Smooth muscle cell (in vitro differentiated cells): ENCODE data around the gene GABRR2. TPM values are rescaled to one million over a fixed set of nuclear protein-coding genes. Genes with fewer than 3 reads are reported as not detected.

Experiments
- DNase-seq: peaks from one replicate; lab custom pipeline; 2025; ENCODE audit not compliant: unreplicated experiment; lab: John Stamatoyannopoulos, UW
- H2AFZ ChIP-seq: fragments of 200-600 bp; sonication (generic); 2 replicates; pipeline ENCODE4 v1.6.0; 2016; ENCODE audit warnings: antibody characterized with exemption, low read depth, mild to moderate bottlenecking
- H3F3A ChIP-seq: fragments of 200-600 bp; sonication (generic); 2 replicates; pipeline ENCODE4 v1.6.0; 2017; ENCODE audit warnings: antibody characterized with exemption, low read depth
- H3K27ac ChIP-seq: fragments of 200-600 bp; sonication (generic); 2 replicates; pipeline ENCODE4 v1.5.1; 2016; ENCODE audit warnings: low read depth, mild to moderate bottlenecking
- H3K27me3 ChIP-seq: fragments of 200-600 bp; sonication (generic); 2 replicates; pipeline ENCODE4 v1.6.1; 2016; ENCODE audit warnings: low read depth, mild to moderate bottlenecking
- H3K36me3 ChIP-seq: fragments of 200-600 bp; sonication (generic); 2 replicates; pipeline ENCODE4 v1.5.1; 2016; ENCODE audit warnings: low read depth
- H3K4me1 ChIP-seq: fragments of 200-600 bp; sonication (generic); 2 replicates; pipeline ENCODE4 v1.5.1; 2016; ENCODE audit warnings: low read depth
- H3K4me2 ChIP-seq: fragments of 200-600 bp; sonication (generic); 2 replicates; pipeline ENCODE4 v1.6.0; 2016; ENCODE audit warnings: mild to moderate bottlenecking
- H3K4me3 ChIP-seq: fragments of 200-600 bp; sonication (generic); 2 replicates; pipeline ENCODE4 v1.5.1; 2016; ENCODE audit warnings: mild to moderate bottlenecking
- H3K79me2 ChIP-seq: fragments of 200-600 bp; sonication (generic); 2 replicates; pipeline ENCODE4 v1.6.0; 2016; ENCODE audit warnings: low read depth, mild to moderate bottlenecking
- H3K9ac ChIP-seq: fragments of 200-600 bp; sonication (generic); 2 replicates; pipeline ENCODE4 v1.6.0; 2016; ENCODE audit warnings: low read depth
- H3K9me3 ChIP-seq: fragments of 200-600 bp; sonication (generic); replicated peaks from 2 replicates; pipeline ENCODE4 v1.5.1; 2016; ENCODE audit warnings: low read depth
- H4K20me1 ChIP-seq: fragments of 200-600 bp; sonication (generic); 2 replicates; pipeline ENCODE4 v1.6.0; 2016; ENCODE audit warnings: low read depth
- CTCF ChIP-seq: fragments of 200-600 bp; sonication (generic); IDR thresholded peaks from 2 replicates; pipeline ENCODE4 v1.5.1; 2017; ENCODE audit warnings: borderline replicate concordance, mild to moderate bottlenecking, antibody characterized with exemption; ENCODE audit not compliant: insufficient read depth, poor library complexity, severe bottlenecking
- WGBS: methylation state at CpG from one replicate; pipeline ENCODE4 v1.1.7; 2016; ENCODE audit warnings: low lambda C conversion rate; 5-methylcytosine and 5-hydroxymethylcytosine counted together
- polyA plus RNA-seq: library from polyadenylated mRNA; unstranded; fragments of >200 nt; fragmentation: Nextera tagmentation; extraction: Ambion mirVana; gene quantifications from 2 replicates; pipeline ENCODE4 v1.2.1, GENCODE V29; 2016
- total RNA-seq: library from RNA; depleted of rRNA; stranded (reverse); fragments of >200 nt; gene quantifications from 2 replicates; pipeline ENCODE4 v1.2.3, GENCODE V29; 2014

GABRR2 gene
- total and polyA plus RNA-seq, 2 experiments from 2014 or later = 0.24 to 3.2 TPM

- WGBS = 96% methylated on average over 9 of the region's 9 CpGs
- H3K9ac ChIP-seq = no peak overlapping the region
Measured at GRCh38 chr6:89287351-89288028, 27.6 kb downstream of the GABRR2 start.

DNA sequence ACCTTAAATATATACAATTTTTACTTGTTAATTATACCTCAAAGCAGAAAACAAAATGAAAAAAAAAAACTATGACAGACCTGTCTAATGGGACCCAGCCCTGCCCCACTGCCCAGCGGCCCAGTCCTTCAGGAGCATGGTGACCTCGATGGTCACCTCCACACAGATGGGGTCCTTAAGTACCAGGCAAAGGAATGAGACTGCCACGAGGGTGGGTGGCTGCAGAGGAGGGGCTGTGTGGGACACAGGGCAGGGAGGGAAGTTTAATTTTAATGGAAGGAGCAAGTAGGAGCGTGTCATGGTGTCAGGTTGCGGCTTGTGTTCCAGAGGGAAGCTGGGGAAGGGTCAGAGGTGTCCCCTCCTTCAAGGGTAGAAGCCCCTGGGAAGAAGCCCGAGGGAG is 28.6 kb downstream of the GABRR2 start:
- Histone ChIP-seq H3K4me1 (no peaks in the 10 kb centered on the region), H4K20me1 (no peaks in the 10 kb centered on the region), H3K79me2 (no peaks in the 10 kb centered on the region), H3K4me3 (no peak overlapping the region), H3K9me3 (no peaks in the 10 kb centered on the region), H3K27me3 (peaks cover 10% of the 10 kb centered on the region), H3F3A (no peaks in the 10 kb centered on the region), H3K36me3 (no peaks in the 10 kb centered on the region), H3K27ac (no peak overlapping the region), H3K9ac (no peak overlapping the region), H3K4me2 (no peak overlapping the region), H2AFZ (no peak overlapping the region)
- TF ChIP-seq CTCF = no peak
- 83% methylated on average over 6 of the region's 6 CpGs for WGBS
- no peak for DNase-seq

More at GRCh38 chr6:89287351-89288028, 27.6 kb downstream of the GABRR2 start:
- Histone ChIP-seq H3K79me2 (no peaks in the 10 kb centered on the region), H3K27ac (no peak overlapping the region), H4K20me1 (no peaks in the 10 kb centered on the region), H3K4me2 (no peak overlapping the region), H3K4me1 (no peaks in the 10 kb centered on the region), H3K9me3 (no peaks in the 10 kb centered on the region), H3F3A (no peaks in the 10 kb centered on the region), H3K36me3 (no peaks in the 10 kb centered on the region), H3K4me3 (no peak overlapping the region), H2AFZ (no peak overlapping the region), H3K27me3 (peaks cover 14% of the 10 kb centered on the region)
- TF ChIP-seq CTCF = no peak
- DNase-seq = no peak

- no peak overlapping the region for H3K4me2 ChIP-seq
- no peak overlapping the region for H3K9ac ChIP-seq
Measured at GRCh38 chr6:89284963-89285735, 29.9 kb downstream of the GABRR2 start.

More at GRCh38 chr6:89284963-89285735, 29.9 kb downstream of the GABRR2 start:
- H3F3A ChIP-seq = no peaks in the 10 kb centered on the region
- H3K36me3 ChIP-seq = no peaks in the 10 kb centered on the region
- H4K20me1 ChIP-seq = no peaks in the 10 kb centered on the region
- H3K27ac ChIP-seq = no peak overlapping the region
- H3K4me3 ChIP-seq = no peak overlapping the region
- H3K4me1 ChIP-seq = no peaks in the 10 kb centered on the region
- H3K9me3 ChIP-seq = no peaks in the 10 kb centered on the region
- H3K27me3 ChIP-seq = peaks cover 8% of the 10 kb centered on the region
- 80% methylated on average over 15 of the region's 15 CpGs for WGBS
- no peak overlapping the region for H2AFZ ChIP-seq
- no peaks in the 10 kb centered on the region for H3K79me2 ChIP-seq
- no peak for DNase-seq
- no peak for TF ChIP-seq CTCF
